ENCODE measurements around the gene RWDD4. TPM values are rescaled to one million over a fixed set of nuclear protein-coding genes. Genes with fewer than 3 reads are reported as not detected.

RWDD4 gene
- total and polyA plus RNA-seq, 2 of the 4 experiments (the other 2 are of a cell fraction) = 8.5 to 8.8 TPM

GRCh38 chr4:183610613-183611012 lies 48.4 kb downstream of the RWDD4 start:
- TF ChIP-seq SMC3 (IDR thresholded peaks at IDR 0.05; ENCODE audit: low read depth, low read length) (no peak), NFE2L2 (IDR thresholded peaks at IDR 0.05; ENCODE audit: low read depth, low read length) (no peak), CTCF (conservative IDR thresholded peaks at IDR 0.05; ENCODE audit: low read depth, low read length) (no peak), RAD21 (IDR thresholded peaks at IDR 0.05; ENCODE audit: low read length) (no peak), CHD1 (IDR thresholded peaks at IDR 0.05; ENCODE audit: low read depth, low read length) (no peak), MXI1 (IDR thresholded peaks at IDR 0.05; ENCODE audit: borderline replicate concordance, low read depth, low read length) (no peak), RCOR1 (IDR thresholded peaks at IDR 0.05; ENCODE audit: insufficient replicate concordance, low read length) (no peak), MAFK (IDR thresholded peaks at IDR 0.05; ENCODE audit: low read depth, low read length) (no peak), RFX5 (IDR thresholded peaks at IDR 0.05; ENCODE audit: low read depth, low read length) (no peak), ELK1 (IDR thresholded peaks at IDR 0.05; ENCODE audit: borderline replicate concordance, low read depth, low read length) (no peak), POLR2A (IDR thresholded peaks at IDR 0.05; ENCODE audit: low read depth, low read length) (no peak), USF2 (IDR thresholded peaks at IDR 0.05; ENCODE audit: low read depth, low read length) (no peak)
- Histone ChIP-seq H3K9ac (ENCODE audit: low read depth, low read length) (no peak overlapping the region), H3K36me3 (ENCODE audit: control insufficient read depth, insufficient read depth, low read length) (no peaks in the 10 kb centered on the region), H3K4me2 (ENCODE audit: low read depth, low read length) (no peak overlapping the region), H3K56ac (ENCODE audit: extremely low read depth, insufficient read depth, low read length) (no peak overlapping the region), H3K18ac (ENCODE audit: low read depth, low read length) (no peak overlapping the region), H3K79me1 (ENCODE audit: low read depth in 1 of 2, low read length in 2 of 2) (no peaks in the 10 kb centered on the region), H3K4ac (ENCODE audit: low read depth, low read length) (no peak overlapping the region), H4K91ac (ENCODE audit: insufficient read depth, low read depth, low read length) (no peak overlapping the region), H3K4me3 (ENCODE audit: insufficient read depth, low read depth, low read length) (no peak overlapping the region), H3K27ac (ENCODE audit: insufficient read depth, low read length) (no peak overlapping the region), H2BK120ac (ENCODE audit: low read depth, low read length) (no peak overlapping the region), H3K27me3 (ENCODE audit: control insufficient read depth, insufficient read depth, low read length) (no peaks in the 10 kb centered on the region), H4K5ac (ENCODE audit: low read depth, low read length) (no peak overlapping the region), H2AFZ (replicated peaks; ENCODE audit: low read length, poor library complexity) (no peak overlapping the region), H3K9me1 (ENCODE audit: insufficient read depth, low read length) (no peaks in the 10 kb centered on the region), H2AK5ac (ENCODE audit: low read depth, low read length) (no peak overlapping the region), H2BK20ac (ENCODE audit: low read depth, low read length) (no peak overlapping the region), H2BK5ac (ENCODE audit: low read depth, low read length, poor library complexity, severe bottlenecking) (no peak overlapping the region), H4K20me1 (ENCODE audit: insufficient read depth, low read length) (no peaks in the 10 kb centered on the region), H2BK15ac (ENCODE audit: low read depth, low read length) (no peak overlapping the region), H4K8ac (ENCODE audit: low read depth in 2 of 2, low read length in 2 of 2) (no peak overlapping the region), H2AK9ac (replicated peaks; ENCODE audit: low read depth, low read length, poor library complexity) (no peak overlapping the region), H3K23ac (ENCODE audit: low read depth, low read length) (no peak overlapping the region), H3K4me1 (ENCODE audit: control insufficient read depth, insufficient read depth, low read length) (peaks cover 5% of the 10 kb centered on the region; the same call in 1 of the 2 replicates), H3K9me3 (ENCODE audit: control insufficient read depth, insufficient read depth, low read length) (no peaks in the 10 kb centered on the region), H3K14ac (replicated peaks; ENCODE audit: low read depth, low read length) (no peak overlapping the region)
- dilution Hi-C loops (cut with HindIII; ENCODE audit: low sequenced_read_pairs, unreplicated experiment) (no loop called here), intact Hi-C loops (cut with micrococcal nuclease) (no loop called here), in situ Hi-C loops (cut with MboI; ENCODE audit: low sequenced_read_pairs) (no loop called here)
- ChIA-PET POLR2A (ENCODE audit: unreplicated experiment) (no interaction called here), CTCF (interaction anchor here (0.7 kb wide), 1 partner anchor 10 kb away, joined by 3 read pairs; no protein-coding TSS in a partner anchor)
- WGBS, 2 experiments (ENCODE audit: extremely low coverage in 2 of 2, insufficient read length in 1 of 2) = no CpG with 5 or more reads among the region's 7 CpGs
- DNase-seq = peak; percentile 25
- no TSS peak for BruUV-seq (replicated peaks)
- ATAC-seq (ENCODE audit: low read depth) = peak; percentile 40
